ENCODE data around the gene SPSB4. TPM values are rescaled to one million over a fixed set of nuclear protein-coding genes. Genes with fewer than 3 reads are reported as not detected.

The SPSB4 gene
- total RNA-seq, 2 experiments from 2014 or later, result not detected

DNA sequence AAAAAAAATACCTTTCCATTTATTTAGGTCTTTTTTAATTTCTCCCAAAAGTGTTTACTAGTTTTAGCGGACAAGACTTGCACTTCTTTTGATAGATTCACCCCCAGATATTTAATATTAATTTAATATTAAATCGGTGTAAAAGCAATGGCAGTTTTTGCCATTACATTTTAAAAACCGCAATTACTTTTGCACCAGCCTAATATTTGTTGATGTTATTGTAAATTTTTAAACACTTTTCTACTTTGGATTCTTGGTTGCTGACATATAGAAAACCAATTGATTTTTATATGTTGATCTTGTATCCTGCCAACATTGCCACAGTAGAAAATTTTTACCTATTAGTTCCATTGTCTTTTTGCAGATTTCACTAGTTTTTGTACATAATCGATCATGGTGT lies 116.5 kb downstream of the SPSB4 start:
- H3K9me2 ChIP-seq (ENCODE audit: insufficient read depth, low read length), result no peaks in the 10 kb centered on the region
- intact Hi-C loops (cut with micrococcal nuclease; ENCODE audit: unreplicated experiment), result no loop called here
- H2AFZ ChIP-seq (ENCODE audit: low read length), result no peak overlapping the region
- H3K9me3 ChIP-seq (ENCODE audit: low read length), result no peaks in the 10 kb centered on the region
- no peaks in the 10 kb centered on the region for H3K79me2 ChIP-seq (ENCODE audit: insufficient read depth, low read depth, low read length)
- CTCF ChIA-PET (ENCODE audit: unreplicated experiment), result no interaction called here
- TF ChIP-seq, protein P1, sequence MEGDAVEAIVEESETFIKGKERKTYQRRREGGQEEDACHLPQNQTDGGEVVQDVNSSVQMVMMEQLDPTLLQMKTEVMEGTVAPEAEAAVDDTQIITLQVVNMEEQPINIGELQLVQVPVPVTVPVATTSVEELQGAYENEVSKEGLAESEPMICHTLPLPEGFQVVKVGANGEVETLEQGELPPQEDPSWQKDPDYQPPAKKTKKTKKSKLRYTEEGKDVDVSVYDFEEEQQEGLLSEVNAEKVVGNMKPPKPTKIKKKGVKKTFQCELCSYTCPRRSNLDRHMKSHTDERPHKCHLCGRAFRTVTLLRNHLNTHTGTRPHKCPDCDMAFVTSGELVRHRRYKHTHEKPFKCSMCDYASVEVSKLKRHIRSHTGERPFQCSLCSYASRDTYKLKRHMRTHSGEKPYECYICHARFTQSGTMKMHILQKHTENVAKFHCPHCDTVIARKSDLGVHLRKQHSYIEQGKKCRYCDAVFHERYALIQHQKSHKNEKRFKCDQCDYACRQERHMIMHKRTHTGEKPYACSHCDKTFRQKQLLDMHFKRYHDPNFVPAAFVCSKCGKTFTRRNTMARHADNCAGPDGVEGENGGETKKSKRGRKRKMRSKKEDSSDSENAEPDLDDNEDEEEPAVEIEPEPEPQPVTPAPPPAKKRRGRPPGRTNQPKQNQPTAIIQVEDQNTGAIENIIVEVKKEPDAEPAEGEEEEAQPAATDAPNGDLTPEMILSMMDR (conservative IDR thresholded peaks at IDR 0.05; ENCODE audit: low read length), result no peak
- TF ChIP-seq EZH2phosphoT487 (IDR thresholded peaks at IDR 0.05; ENCODE audit: borderline replicate concordance, low read depth, low read length), result no peak
- BruUV-seq (replicated peaks), result no TSS peak
- H3K27ac ChIP-seq (ENCODE audit: low read depth, low read length, poor library complexity, severe bottlenecking), result no peak overlapping the region
- H3K4me2 ChIP-seq (ENCODE audit: low read length), result no peak overlapping the region
- H3K36me3 ChIP-seq (ENCODE audit: insufficient read depth, low read length), result no peaks in the 10 kb centered on the region
- H3K4me1 ChIP-seq (ENCODE audit: insufficient read depth, low read length, poor library complexity, severe bottlenecking), result no peaks in the 10 kb centered on the region
- DNase-seq (ENCODE audit: low spot score), result no peak
- no peaks in the 10 kb centered on the region for H4K20me1 ChIP-seq (ENCODE audit: insufficient read depth, low read length)
- no peak overlapping the region for H3K4me3 ChIP-seq (ENCODE audit: low read depth, low read length, poor library complexity, severe bottlenecking)
- POLR2A ChIA-PET, result interaction anchor here (0.6 to 1.2 kb wide), 3 partner anchors 9 to 146 kb away, joined by 3 read pairs; no protein-coding TSS in a partner anchor

DNA sequence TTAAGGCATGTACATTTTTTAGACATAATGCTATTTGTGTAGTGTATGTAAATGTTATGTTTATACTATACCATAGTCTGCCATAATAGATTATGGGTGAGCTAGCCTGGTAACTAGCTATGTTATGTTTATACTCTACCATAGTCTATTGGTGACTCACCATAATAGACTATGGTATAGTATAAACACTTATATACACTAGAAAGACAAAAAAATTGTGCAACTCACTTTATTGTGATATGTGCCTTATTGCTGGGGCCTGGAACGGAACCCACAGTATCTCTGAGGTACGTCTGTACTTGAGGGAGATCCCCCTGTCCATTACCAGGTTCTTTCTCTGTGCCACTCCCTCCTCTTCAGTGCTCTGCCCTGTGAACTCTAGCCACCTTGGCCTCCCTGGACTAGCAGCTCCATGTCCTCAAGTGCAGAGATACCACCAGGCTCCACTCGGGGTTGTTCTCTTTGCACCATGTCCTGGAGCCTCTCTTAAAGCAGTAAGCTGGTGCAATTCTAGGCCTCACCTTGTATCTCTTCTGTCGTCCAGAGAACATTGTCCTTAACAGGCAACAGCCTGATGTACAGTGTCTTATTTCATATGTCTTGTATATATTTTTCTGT lies 119.6 kb downstream of the SPSB4 start:
- no TSS peak for BruUV-seq (replicated peaks)
- Histone ChIP-seq H3K4me1 (ENCODE audit: insufficient read depth, low read length, poor library complexity, severe bottlenecking) (no peaks in the 10 kb centered on the region), H3K4me3 (ENCODE audit: low read depth, low read length, poor library complexity, severe bottlenecking) (no peak overlapping the region), H3K9me2 (ENCODE audit: insufficient read depth, low read length) (no peaks in the 10 kb centered on the region), H4K20me1 (ENCODE audit: insufficient read depth, low read length) (no peaks in the 10 kb centered on the region), H3K27ac (ENCODE audit: low read depth, low read length, poor library complexity, severe bottlenecking) (no peak overlapping the region), H2AFZ (ENCODE audit: low read length) (no peak overlapping the region), H3K79me2 (ENCODE audit: insufficient read depth, low read depth, low read length) (no peaks in the 10 kb centered on the region), H3K4me2 (ENCODE audit: low read length) (no peak overlapping the region), H3K9me3 (ENCODE audit: low read length) (no peaks in the 10 kb centered on the region), H3K36me3 (ENCODE audit: insufficient read depth, low read length) (no peaks in the 10 kb centered on the region)
- intact Hi-C loops (cut with micrococcal nuclease; ENCODE audit: unreplicated experiment), result no loop called here
- ChIA-PET CTCF (ENCODE audit: unreplicated experiment) (no interaction called here), POLR2A (no interaction called here)
- DNase-seq (ENCODE audit: low spot score), result no peak
- TF ChIP-seq EZH2phosphoT487 (IDR thresholded peaks at IDR 0.05; ENCODE audit: borderline replicate concordance, low read depth, low read length), result no peak
- TF ChIP-seq, protein P1 (conservative IDR thresholded peaks at IDR 0.05; ENCODE audit: low read length), result no peak

DNA sequence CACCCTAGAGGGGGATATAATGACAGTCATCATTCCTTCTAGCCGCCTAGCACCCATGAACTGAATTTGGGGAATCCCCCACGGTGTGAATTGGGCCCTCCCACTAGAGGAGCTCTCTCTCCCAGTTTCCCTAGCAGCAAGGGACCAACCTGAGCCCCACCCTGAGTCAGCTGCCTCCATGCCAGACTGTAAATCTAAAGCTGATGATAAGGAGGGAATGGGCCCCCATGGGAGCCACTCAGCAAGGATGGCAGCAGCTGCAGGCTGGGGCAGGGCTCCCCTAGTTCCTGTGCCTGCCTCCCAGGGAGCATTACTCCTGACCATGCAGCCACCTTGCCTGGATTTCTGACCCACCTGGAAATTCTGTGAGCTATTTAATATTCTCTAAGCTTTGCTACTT lies 123.5 kb downstream of the SPSB4 start:
- H3K9me3 ChIP-seq (ENCODE audit: low read length), result no peaks in the 10 kb centered on the region
- intact Hi-C loops (cut with micrococcal nuclease; ENCODE audit: unreplicated experiment), result no loop called here
- no peak overlapping the region for H3K27ac ChIP-seq (ENCODE audit: low read depth, low read length, poor library complexity, severe bottlenecking)
- no peaks in the 10 kb centered on the region for H3K79me2 ChIP-seq (ENCODE audit: insufficient read depth, low read depth, low read length)
- H4K20me1 ChIP-seq (ENCODE audit: insufficient read depth, low read length), result no peaks in the 10 kb centered on the region
- no peaks in the 10 kb centered on the region for H3K4me1 ChIP-seq (ENCODE audit: insufficient read depth, low read length, poor library complexity, severe bottlenecking)
- TF ChIP-seq EZH2phosphoT487 (IDR thresholded peaks at IDR 0.05; ENCODE audit: borderline replicate concordance, low read depth, low read length), result no peak
- TF ChIP-seq, protein P1 (conservative IDR thresholded peaks at IDR 0.05; ENCODE audit: low read length), result no peak
- no peak overlapping the region for H3K4me2 ChIP-seq (ENCODE audit: low read length)
- DNase-seq (ENCODE audit: low spot score), result no peak
- CTCF ChIA-PET (ENCODE audit: unreplicated experiment), result no interaction called here
- H3K9me2 ChIP-seq (ENCODE audit: insufficient read depth, low read length), result no peaks in the 10 kb centered on the region
- BruUV-seq (replicated peaks), result no TSS peak
- no peak overlapping the region for H3K4me3 ChIP-seq (ENCODE audit: low read depth, low read length, poor library complexity, severe bottlenecking)
- POLR2A ChIA-PET, result no interaction called here
- H2AFZ ChIP-seq (ENCODE audit: low read length), result no peak overlapping the region
- H3K36me3 ChIP-seq (ENCODE audit: insufficient read depth, low read length), result no peaks in the 10 kb centered on the region
